H1 (cell line): ENCODE measurements around the gene C1orf210. TPM values are rescaled to one million over a fixed set of nuclear protein-coding genes. Genes with fewer than 3 reads are reported as not detected.

Experiments used
- ATF3 ChIP-seq: IDR thresholded peaks from 2 replicates; pipeline ENCODE4 v1.6.1; 2011; ENCODE audit warnings: low read depth, mild to moderate bottlenecking, low read length; ENCODE audit not compliant: insufficient read depth
- BACH1 ChIP-seq: IDR thresholded peaks from 2 replicates; pipeline ENCODE4 v1.6.1; 2012; ENCODE audit warnings: low read length, improper control_type of control experiment
- CHD2 ChIP-seq: IDR thresholded peaks from 2 replicates; pipeline ENCODE4 v1.6.1; 2012; ENCODE audit warnings: low read length, improper control_type of control experiment
- E2F6 ChIP-seq: IDR thresholded peaks from 2 replicates; pipeline ENCODE4 v1.6.1; 2012; ENCODE audit warnings: inconsistent platforms
- GTF2F1 ChIP-seq: IDR thresholded peaks from 2 replicates; pipeline ENCODE4 v1.6.1; 2012; ENCODE audit warnings: low read depth, low read length, improper control_type of control experiment, borderline replicate concordance
- JUN ChIP-seq: IDR thresholded peaks from 2 replicates; pipeline ENCODE4 v1.6.1; 2011; ENCODE audit warnings: low read depth, mild to moderate bottlenecking, improper control_type of control experiment, low read length
- SUZ12 ChIP-seq: fragments of 200-600 bp; sonication (generic); IDR thresholded peaks from 2 replicates; pipeline ENCODE4 v1.6.1; 2012; ENCODE audit warnings: mild to moderate bottlenecking, inconsistent platforms, low read length, moderate library complexity, mixed read lengths
- ZNF274 ChIP-seq: IDR thresholded peaks from 2 replicates; pipeline ENCODE4 v1.7.0; 2012; ENCODE audit warnings: low read length, borderline replicate concordance; ENCODE audit errors: extremely low read depth
- polyA plus RNA-seq, 7 experiments: library from polyadenylated mRNA; depleted of rRNA in 3 of 7; stranded (reverse) in 5 of 7; unstranded in 2 of 7; fragments of >200 nt in 5 of 7; fragments of 200-250 nt in 2 of 7; gene quantifications; 1 replicate in 5 of 7; 2 replicates in 1 of 7; 4 replicates in 1 of 7; pipeline versions ENCODE4 v1.2.1 to v1.2.3, GENCODE V29; 2011 to 2013; ENCODE audit warnings: missing spikeins in 2 of 7, mixed read lengths in 2 of 7
- total RNA-seq: library from RNA; stranded (reverse); fragmentation: NEBNext Ultra II Directional; extraction: Animal tissue kit (Norgen Biotek cat#: 25700); gene quantifications from 2 replicates; pipeline ENCODE4 v1.2.1, GENCODE V29; 2021

C1orf210 gene
- total and polyA plus RNA-seq, 2 of the 8 experiments (the other 6 are each of a cell fraction or from before 2014, with no cell fraction given), result 12.0 to 27.9 TPM

- TF ChIP-seq ATF3 (no peak), BACH1 (no peak), SUZ12 (no peak), CHD2 (no peak), JUN (no peak), ZNF274 (no peak), GTF2F1 (no peak), E2F6 (no peak)
These were observed 51.8 kb downstream of the C1orf210 start (continued) for GRCh38 chr1:43233631-43234030.
